WTC11 (cell line): ENCODE measurements around the gene DIDO1. TPM values are rescaled to one million over a fixed set of nuclear protein-coding genes. Genes with fewer than 3 reads are reported as not detected.

Source experiments
- ATAC-seq: fragments of 200-7000 bp; cut with Tn5 transposase; 2 replicates; pipeline ENCODE4 v1.10.0; 2021; ENCODE audit warnings: mild to moderate bottlenecking, moderate library complexity
- CTCF ChIA-PET: fragments of 300-600 bp; sonication (Branson Sonifier 250); formaldehyde crosslinking; loops from one replicate; lab custom pipeline; 2021; ENCODE audit warnings: antibody characterized with exemption; lab: Charles Lee
- POLR2A ChIA-PET: fragments of 350-600 bp; sonication (Branson Sonifier 250); formaldehyde crosslinking; loops from one replicate; lab custom pipeline; 2021; ENCODE audit warnings: antibody characterized with exemption; lab: Charles Lee
- DNase-seq: peaks from one replicate; pipeline ENCODE4 v3.0.0; 2021; ENCODE audit warnings: low spot score
- H3K27ac Mint-ChIP-seq: 2 replicates; pipeline ENCODE4 v1.8.0; 2021; ENCODE audit warnings: mixed read lengths
- H3K27me3 Mint-ChIP-seq: 2 replicates; pipeline ENCODE4 v1.8.0; 2021; ENCODE audit warnings: low read depth, mild to moderate bottlenecking, moderate library complexity, mixed read lengths
- H3K36me3 Mint-ChIP-seq: 2 replicates; pipeline ENCODE4 v1.8.0; 2021; ENCODE audit warnings: mixed read lengths
- H3K4me1 Mint-ChIP-seq: 2 replicates; pipeline ENCODE4 v1.8.0; 2022; ENCODE audit warnings: mixed read lengths
- H3K4me3 Mint-ChIP-seq: 2 replicates; pipeline ENCODE4 v1.8.0; 2021; ENCODE audit warnings: mild to moderate bottlenecking, moderate library complexity, mixed read lengths
- H3K9me3 Mint-ChIP-seq: 2 replicates; pipeline ENCODE4 v1.8.0; 2021; ENCODE audit warnings: mixed read lengths
- ATF3 ChIP-seq: sonication (generic); formaldehyde crosslinking; conservative IDR thresholded peaks from 2 replicates; pipeline ENCODE4 v1.8.1; 2022; ENCODE audit warnings: mild to moderate bottlenecking, missing genetic modification reagents
- CBFB ChIP-seq: sonication (generic); formaldehyde crosslinking; IDR thresholded peaks from 2 replicates; pipeline ENCODE4 v1.8.1; 2022; ENCODE audit warnings: mild to moderate bottlenecking, low read depth, missing genetic modification reagents
- CREB1 ChIP-seq: sonication (generic); formaldehyde crosslinking; IDR thresholded peaks from 2 replicates; pipeline ENCODE4 v1.8.0; 2023; ENCODE audit warnings: mild to moderate bottlenecking, missing genetic modification reagents
- CTCF ChIP-seq: fragments of 200-600 bp; IDR thresholded peaks from 2 replicates; pipeline ENCODE4 v1.8.0; 2022; ENCODE audit warnings: antibody characterized with exemption
- E2F1 ChIP-seq: sonication (generic); formaldehyde crosslinking; IDR thresholded peaks from 2 replicates; pipeline ENCODE4 v1.8.0; 2022; ENCODE audit warnings: mild to moderate bottlenecking, missing genetic modification reagents
- E2F5 ChIP-seq: sonication (generic); formaldehyde crosslinking; IDR thresholded peaks from 2 replicates; pipeline ENCODE4 v1.8.1; 2022; ENCODE audit warnings: mild to moderate bottlenecking, moderate library complexity, missing genetic modification reagents
- FOXK1 ChIP-seq: sonication (generic); formaldehyde crosslinking; IDR thresholded peaks from 2 replicates; pipeline ENCODE4 v1.8.0; 2022; ENCODE audit warnings: mild to moderate bottlenecking, moderate library complexity, missing genetic modification reagents
- FOXP1 ChIP-seq: sonication (generic); formaldehyde crosslinking; IDR thresholded peaks from 2 replicates; pipeline ENCODE4 v1.8.0; 2022; ENCODE audit warnings: missing genetic modification reagents, mild to moderate bottlenecking, moderate library complexity, borderline replicate concordance
- GTF2I ChIP-seq: fragments of 250-450 bp; sonication (Bioruptor Pico); conservative IDR thresholded peaks from 2 replicates; pipeline ENCODE4 v1.4.0; 2021; ENCODE audit warnings: mild to moderate bottlenecking
- MLX ChIP-seq: sonication (generic); formaldehyde crosslinking; IDR thresholded peaks from 2 replicates; pipeline ENCODE4 v1.8.1; 2023; ENCODE audit warnings: mild to moderate bottlenecking, missing genetic modification reagents, moderate library complexity
- NFATC4 ChIP-seq: fragments of 250-450 bp; sonication (Bioruptor Pico); IDR thresholded peaks from 2 replicates; pipeline ENCODE4 v1.9.0; 2021; ENCODE audit warnings: mild to moderate bottlenecking
- OVOL2 ChIP-seq: fragments of 250-450 bp; sonication (Bioruptor Pico); IDR thresholded peaks from 2 replicates; pipeline ENCODE4 v1.9.0; 2021; ENCODE audit warnings: mild to moderate bottlenecking, borderline replicate concordance
- RELA ChIP-seq: sonication (generic); formaldehyde crosslinking; IDR thresholded peaks from 2 replicates; pipeline ENCODE4 v1.8.1; 2022; ENCODE audit warnings: missing genetic modification reagents, mild to moderate bottlenecking, borderline replicate concordance
- SMAD3 ChIP-seq: sonication (generic); formaldehyde crosslinking; IDR thresholded peaks from 2 replicates; pipeline ENCODE4 v1.8.0; 2022; ENCODE audit warnings: missing genetic modification reagents, mild to moderate bottlenecking, borderline replicate concordance
- SOX15 ChIP-seq: fragments of 250-450 bp; sonication (Bioruptor Pico); IDR thresholded peaks from 2 replicates; pipeline ENCODE4 v1.9.0; 2021; ENCODE audit warnings: mild to moderate bottlenecking
- TCF7 ChIP-seq: sonication (generic); formaldehyde crosslinking; IDR thresholded peaks from 2 replicates; pipeline ENCODE4 v1.8.0; 2022; ENCODE audit warnings: mild to moderate bottlenecking, low read depth, missing genetic modification reagents, moderate library complexity
- TEAD4 ChIP-seq: sonication (generic); formaldehyde crosslinking; IDR thresholded peaks from 2 replicates; pipeline ENCODE4 v1.8.0; 2022; ENCODE audit warnings: mild to moderate bottlenecking, missing genetic modification reagents
- USF1 ChIP-seq: sonication (generic); formaldehyde crosslinking; IDR thresholded peaks from 2 replicates; pipeline ENCODE4 v1.8.0; 2022; ENCODE audit warnings: mild to moderate bottlenecking, missing genetic modification reagents
- ZBTB43 ChIP-seq: sonication (generic); formaldehyde crosslinking; IDR thresholded peaks from 2 replicates; pipeline ENCODE4 v1.8.1; 2023; ENCODE audit warnings: mild to moderate bottlenecking, missing genetic modification reagents
- ZNF219 ChIP-seq: sonication (generic); formaldehyde crosslinking; IDR thresholded peaks from 2 replicates; pipeline ENCODE4 v1.8.0; 2023; ENCODE audit warnings: missing genetic modification reagents, mild to moderate bottlenecking, borderline replicate concordance
- total RNA-seq: library from RNA; stranded (reverse); gene quantifications from 3 replicates; pipeline ENCODE4 v1.2.3, GENCODE V29; 2021

DIDO1 gene
- total RNA-seq, 1 experiment from 2014 or later: 87.3 TPM

- DNase-seq: no peak
- Mint-ChIP-seq H3K36me3 (peaks cover 53% of the 10 kb centered on the region), H3K4me1 (peaks cover 34% of the 10 kb centered on the region)
- TF ChIP-seq ATF3 (CRISPR knock-in tag): no peak
- TF ChIP-seq OVOL2: no peak
- TF ChIP-seq FOXK1 (CRISPR knock-in tag): no peak
- TF ChIP-seq USF1 (CRISPR knock-in tag): no peak
- TF ChIP-seq TCF7 (CRISPR knock-in tag): no peak
- TF ChIP-seq ZNF219: no peak
- no peak for TF ChIP-seq NFATC4 (CRISPR knock-in tag)
- TF ChIP-seq ZBTB43 (CRISPR knock-in tag): no peak
- TF ChIP-seq MLX: no peak
- TF ChIP-seq CTCF: no peak
- no peak for TF ChIP-seq SMAD3
- no peak for TF ChIP-seq CREB1
- no peak for TF ChIP-seq E2F1 (CRISPR knock-in tag)
- no peak for TF ChIP-seq SOX15 (CRISPR knock-in tag)
- no peak for TF ChIP-seq CBFB (CRISPR knock-in tag)
- no peak for TF ChIP-seq FOXP1
- no peak for TF ChIP-seq TEAD4 (CRISPR knock-in tag)
- TF ChIP-seq E2F5 (CRISPR knock-in tag): no peak
- TF ChIP-seq GTF2I (CRISPR knock-in tag): no peak
- no peak for TF ChIP-seq RELA (CRISPR knock-in tag)
- TF ChIP-seq, all 79 proteins: peak for 0
- POLR2A ChIA-PET: no interaction called here
- H3K27me3 Mint-ChIP-seq: no peaks in the 10 kb centered on the region
- H3K4me3 Mint-ChIP-seq: no peak overlapping the region
- H3K27ac Mint-ChIP-seq: peak overlapping the region; percentile 79
- CTCF ChIA-PET: interaction anchor here (0.9 to 1.4 kb wide), 3 partner anchors 16 to 86 kb away, joined by 3 to 4 read pairs (median 4); no protein-coding TSS in a partner anchor
- no peaks in the 10 kb centered on the region for H3K9me3 Mint-ChIP-seq
- ATAC-seq: no peak
Observed at GRCh38 chr20:62886709-62887058, 39.6 kb downstream of the DIDO1 start.
